ENCODE results near the gene TOM1L2. TPM values are rescaled to one million over a fixed set of nuclear protein-coding genes. Genes with fewer than 3 reads are reported as not detected.

TOM1L2 gene
- total and polyA plus RNA-seq, 2 of the 4 experiments (the other 2 are of a cell fraction): 34.4 to 51.7 TPM

DNA sequence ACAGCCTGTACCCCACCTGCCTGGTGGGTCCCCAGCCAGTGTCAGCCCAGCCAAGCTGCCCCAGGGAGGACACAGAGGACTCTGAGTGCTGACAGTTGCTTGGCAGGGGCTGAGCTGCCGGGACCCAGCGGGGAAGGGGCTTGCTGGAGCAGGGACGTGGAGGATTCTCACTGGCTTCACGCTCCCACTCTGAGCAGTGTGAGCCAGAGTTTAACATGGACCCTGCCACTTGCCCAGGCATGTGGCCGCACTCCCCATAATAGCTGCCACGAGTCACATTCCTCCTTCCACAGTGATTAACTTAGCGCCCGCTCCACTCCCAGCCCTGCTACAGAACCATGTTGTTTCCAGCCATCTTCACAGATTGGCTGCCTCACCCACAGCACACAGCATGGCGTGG is 166.6 kb downstream of the TOM1L2 start:
- Histone ChIP-seq H3K56ac (ENCODE audit: extremely low read depth, insufficient read depth, low read length) (no peak overlapping the region), H4K91ac (ENCODE audit: insufficient read depth, low read depth, low read length) (peak overlapping the region; percentile 28; the same call in 1 of the 2 replicates), H2AK5ac (ENCODE audit: low read depth, low read length) (no peak overlapping the region; the same call in 1 of the 2 replicates), H3K4me2 (ENCODE audit: low read depth, low read length) (no peak overlapping the region), H4K5ac (ENCODE audit: low read depth, low read length) (no peak overlapping the region), H3K18ac (ENCODE audit: low read depth, low read length) (no peak overlapping the region), H2AK9ac (replicated peaks; ENCODE audit: low read depth, low read length, poor library complexity) (peak overlapping the region; percentile 63), H3K9ac (ENCODE audit: low read depth, low read length) (no peak overlapping the region), H3K27me3 (ENCODE audit: control insufficient read depth, insufficient read depth, low read length) (no peaks in the 10 kb centered on the region), H2BK5ac (ENCODE audit: low read depth, low read length, poor library complexity, severe bottlenecking) (peak overlapping the region; percentile 9), H2BK120ac (ENCODE audit: low read depth, low read length) (no peak overlapping the region), H3K23ac (ENCODE audit: low read depth, low read length) (no peak overlapping the region), H2BK15ac (ENCODE audit: low read depth, low read length) (no peak overlapping the region), H3K4ac (ENCODE audit: low read depth, low read length) (no peak overlapping the region), H2AFZ (replicated peaks; ENCODE audit: low read length, poor library complexity) (no peak overlapping the region), H3K4me3 (ENCODE audit: insufficient read depth, low read depth, low read length) (no peak overlapping the region), H2BK20ac (ENCODE audit: low read depth, low read length) (no peak overlapping the region), H3K9me1 (ENCODE audit: insufficient read depth, low read length) (no peaks in the 10 kb centered on the region), H3K79me1 (ENCODE audit: low read depth in 1 of 2, low read length in 2 of 2) (peaks cover 13 to 62% of the 10 kb centered on the region in 2 experiments), H3K27ac (ENCODE audit: insufficient read depth, low read length) (no peak overlapping the region), H3K36me3 (ENCODE audit: control insufficient read depth, insufficient read depth, low read length) (peaks cover 56% of the 10 kb centered on the region), H3K14ac (replicated peaks; ENCODE audit: low read depth, low read length) (no peak overlapping the region), H4K20me1 (ENCODE audit: insufficient read depth, low read length) (peaks cover 43% of the 10 kb centered on the region), H3K9me3 (ENCODE audit: control insufficient read depth, insufficient read depth, low read length) (no peaks in the 10 kb centered on the region), H3K4me1 (ENCODE audit: control insufficient read depth, insufficient read depth, low read length) (peaks cover 3% of the 10 kb centered on the region), H4K8ac (ENCODE audit: low read depth in 2 of 2, low read length in 2 of 2) (no peak overlapping the region)
- POLR2A ChIA-PET (ENCODE audit: unreplicated experiment): no interaction called here
- in situ Hi-C loops (cut with MboI; ENCODE audit: low sequenced_read_pairs) (no loop called here), intact Hi-C loops (cut with micrococcal nuclease) (no loop called here), dilution Hi-C loops (cut with HindIII; ENCODE audit: low sequenced_read_pairs, unreplicated experiment) (no loop called here)
- no peak for ATAC-seq (ENCODE audit: low read depth)
- 68% methylated on average over 6 of the region's 9 CpGs; no CpG with 5 or more reads in 1 of the 2 experiments for WGBS, 2 experiments (ENCODE audit: extremely low coverage in 2 of 2, insufficient read length in 1 of 2)
- CTCF ChIA-PET: no interaction called here
- BruUV-seq (replicated peaks): no TSS peak
- TF ChIP-seq POLR2A (IDR thresholded peaks at IDR 0.05; ENCODE audit: low read depth, low read length) (no peak), CEBPB (IDR thresholded peaks at IDR 0.05; ENCODE audit: low read depth, low read length) (no peak), MAFK (IDR thresholded peaks at IDR 0.05; ENCODE audit: low read depth, low read length) (no peak), MXI1 (IDR thresholded peaks at IDR 0.05; ENCODE audit: borderline replicate concordance, low read depth, low read length) (no peak), CHD1 (IDR thresholded peaks at IDR 0.05; ENCODE audit: low read depth, low read length) (no peak), SMC3 (IDR thresholded peaks at IDR 0.05; ENCODE audit: low read depth, low read length) (no peak), RAD21 (IDR thresholded peaks at IDR 0.05; ENCODE audit: low read length) (no peak), NFE2L2 (IDR thresholded peaks at IDR 0.05; ENCODE audit: low read depth, low read length) (no peak)
- TF ChIP-seq, protein P1, sequence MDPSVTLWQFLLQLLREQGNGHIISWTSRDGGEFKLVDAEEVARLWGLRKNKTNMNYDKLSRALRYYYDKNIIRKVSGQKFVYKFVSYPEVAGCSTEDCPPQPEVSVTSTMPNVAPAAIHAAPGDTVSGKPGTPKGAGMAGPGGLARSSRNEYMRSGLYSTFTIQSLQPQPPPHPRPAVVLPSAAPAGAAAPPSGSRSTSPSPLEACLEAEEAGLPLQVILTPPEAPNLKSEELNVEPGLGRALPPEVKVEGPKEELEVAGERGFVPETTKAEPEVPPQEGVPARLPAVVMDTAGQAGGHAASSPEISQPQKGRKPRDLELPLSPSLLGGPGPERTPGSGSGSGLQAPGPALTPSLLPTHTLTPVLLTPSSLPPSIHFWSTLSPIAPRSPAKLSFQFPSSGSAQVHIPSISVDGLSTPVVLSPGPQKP (IDR thresholded peaks at IDR 0.05; ENCODE audit: borderline replicate concordance, low read depth, low read length): no peak
- no peak for DNase-seq

All from IMR-90 (cell line).